Cerebellar nuclear complex (tissue), 1 donor: ENCODE measurements around the gene SCAND1.
"Not testable (repeated sequence)": the region's sequence is repeated elsewhere in the genome, so short reads cannot be mapped to it uniquely, and the experiment has no call there.

Source experiments
- DNase-seq, 2 experiments: peaks; one replicate each; lab custom pipeline; 2025; lab: John Stamatoyannopoulos, UW

The SCAND1 gene

GRCh38 chr20:35959291-35959690 is 5.0 kb upstream of the SCAND1 start:
- DNase-seq: not testable (repeated sequence)

- no peak for DNase-seq
Measured at GRCh38 chr20:35956616-35957015, 2.3 kb upstream of the SCAND1 start.

- DNase-seq: no peak
Measured at GRCh38 chr20:35954907-35955251, 577 bp upstream of the SCAND1 start.

- DNase-seq: no peak
Measured at GRCh38 chr20:35953387-35954199, 709 bp downstream of the SCAND1 start.

GRCh38 chr20:35952480-35953386 is 1.6 kb downstream of the SCAND1 start:
- no peak for DNase-seq

- not testable (repeated sequence) for DNase-seq
Measured at GRCh38 chr20:35952080-35952479, 2.2 kb downstream of the SCAND1 start.

- no peak for DNase-seq
Measured at GRCh38 chr20:35950093-35950492, 4.2 kb downstream of the SCAND1 start.

GRCh38 chr20:35947907-35948306 is 6.4 kb downstream of the SCAND1 start:
- DNase-seq: no peak

- no peak for DNase-seq
Measured at GRCh38 chr20:35947489-35947888, 6.8 kb downstream of the SCAND1 start.

- no peak for DNase-seq
Measured at GRCh38 chr20:35942243-35942642, 12.1 kb downstream of the SCAND1 start.

- no peak for DNase-seq
Measured at GRCh38 chr20:35941620-35942019, 12.7 kb downstream of the SCAND1 start.

GRCh38 chr20:35939264-35939663 is 15.0 kb downstream of the SCAND1 start:
- no peak for DNase-seq

GRCh38 chr20:35934050-35934449 is 20.3 kb downstream of the SCAND1 start:
- no peak for DNase-seq

GRCh38 chr20:35929301-35929700 is 25.0 kb downstream of the SCAND1 start:
- no peak for DNase-seq

- no peak for DNase-seq
Measured at GRCh38 chr20:35920523-35920922, 33.8 kb downstream of the SCAND1 start.

- no peak for DNase-seq
Measured at GRCh38 chr20:35918021-35918420, 36.3 kb downstream of the SCAND1 start.

- no peak for DNase-seq
Measured at GRCh38 chr20:35917077-35917476, 37.2 kb downstream of the SCAND1 start.

- no peak for DNase-seq
Measured at GRCh38 chr20:35912881-35913280, 41.4 kb downstream of the SCAND1 start.

GRCh38 chr20:35910254-35910653 is 44.0 kb downstream of the SCAND1 start:
- DNase-seq: no peak

- no peak for DNase-seq
Measured at GRCh38 chr20:35909796-35910195, 44.5 kb downstream of the SCAND1 start.

- DNase-seq: no peak
Measured at GRCh38 chr20:35909176-35909575, 45.1 kb downstream of the SCAND1 start.

- DNase-seq: no peak
Measured at GRCh38 chr20:35908007-35908406, 46.3 kb downstream of the SCAND1 start.
